HepG2 (cell line): ENCODE results near the gene MYOM1. TPM values are rescaled to one million over a fixed set of nuclear protein-coding genes. Genes with fewer than 3 reads are reported as not detected.

Source experiments
- ATAD3A ChIP-seq: sonication (generic); formaldehyde crosslinking; IDR thresholded peaks from 2 replicates; pipeline ENCODE4 v1.4.0; 2020; ENCODE audit warnings: missing genetic modification reagents
- EED ChIP-seq: sonication (generic); formaldehyde crosslinking; IDR thresholded peaks from 2 replicates; pipeline ENCODE4 v1.5.0; 2020; ENCODE audit warnings: mild to moderate bottlenecking, missing genetic modification reagents
- IRF2 ChIP-seq: IDR thresholded peaks from 2 replicates; pipeline ENCODE4 v1.6.1; 2018; ENCODE audit warnings: missing genetic modification reagents, missing compliant biosample characterization
- JUNB ChIP-seq: sonication (generic); formaldehyde crosslinking; IDR thresholded peaks from 2 replicates; pipeline ENCODE4 v1.8.0; 2022; ENCODE audit warnings: missing genetic modification reagents, mild to moderate bottlenecking, borderline replicate concordance
- PATZ1 ChIP-seq: sonication (generic); formaldehyde crosslinking; IDR thresholded peaks from 2 replicates; pipeline ENCODE4 v1.4.0; 2020; ENCODE audit warnings: missing genetic modification reagents
- SKI ChIP-seq: fragments of 450-650 bp; IDR thresholded peaks from one replicate; pipeline ENCODE4 v1.6.1; 2018; ENCODE audit warnings: mild to moderate bottlenecking; ENCODE audit not compliant: partially characterized antibody
- TGIF2 ChIP-seq: IDR thresholded peaks from 2 replicates; pipeline ENCODE4 v1.6.1; 2016; ENCODE audit warnings: control low read depth, missing compliant biosample characterization
- ZBTB14 ChIP-seq: sonication (generic); formaldehyde crosslinking; IDR thresholded peaks from 2 replicates; pipeline ENCODE4 v1.4.0; 2020; ENCODE audit warnings: missing genetic modification reagents
- ZHX1 ChIP-seq: sonication (generic); formaldehyde crosslinking; IDR thresholded peaks from 2 replicates; pipeline ENCODE4 v1.8.1; 2022; ENCODE audit warnings: low read depth, mild to moderate bottlenecking, missing genetic modification reagents
- ZKSCAN1 ChIP-seq: fragments of 150-350 bp; IDR thresholded peaks from 2 replicates; pipeline ENCODE4 v1.6.1; 2014; ENCODE audit warnings: low read length
- ZNF230 ChIP-seq: sonication (generic); formaldehyde crosslinking; IDR thresholded peaks from 2 replicates; pipeline ENCODE4 v1.4.0; 2020; ENCODE audit warnings: mild to moderate bottlenecking, missing genetic modification reagents
- ZNF263 ChIP-seq: sonication (generic); formaldehyde crosslinking; IDR thresholded peaks from 2 replicates; pipeline ENCODE4 v1.4.0; 2020; ENCODE audit warnings: missing genetic modification reagents
- ZNF558 ChIP-seq: sonication (generic); formaldehyde crosslinking; IDR thresholded peaks from 2 replicates; pipeline ENCODE4 v1.9.0; 2022; ENCODE audit warnings: mild to moderate bottlenecking, missing genetic modification reagents, borderline replicate concordance
- ZNF737 ChIP-seq: sonication (generic); formaldehyde crosslinking; IDR thresholded peaks from 2 replicates; pipeline ENCODE4 v1.5.0; 2020; ENCODE audit warnings: missing genetic modification reagents, mild to moderate bottlenecking, borderline replicate concordance
- ZSCAN22 ChIP-seq: sonication (generic); formaldehyde crosslinking; IDR thresholded peaks from 2 replicates; pipeline ENCODE4 v1.4.0; 2020; ENCODE audit warnings: mild to moderate bottlenecking, missing genetic modification reagents
- polyA plus RNA-seq, 8 experiments: library from polyadenylated mRNA; depleted of rRNA in 3 of 8; stranded (reverse) in 7 of 8; unstranded in 1 of 8; fragments of >200 nt; fragmentation: Illumina TruSeq in 4 of 8; extraction: Trizol in 4 of 8; gene quantifications; 2 replicates each; pipeline versions ENCODE4 v1.2.1 to v1.2.3, GENCODE V29; 2011 to 2016; ENCODE audit warnings: low read depth in 4 of 8, missing spikeins in 1 of 8, mixed read lengths in 1 of 8; ENCODE audit not compliant: insufficient read depth in 1 of 8
- total RNA-seq, 5 experiments: library from RNA; depleted of rRNA; stranded (reverse); fragments of >200 nt; fragmentation: Illumina TruSeq; extraction: Trizol; gene quantifications; 2 replicates each; pipeline ENCODE4 v1.2.3, GENCODE V29; 2016; ENCODE audit warnings: low read depth in 1 of 5
- TF ChIP-seq, protein P1 (sequence below): sonication (generic); formaldehyde crosslinking; IDR thresholded peaks from 2 replicates; pipeline ENCODE4 v1.5.0; 2020; ENCODE audit warnings: missing genetic modification reagents, mild to moderate bottlenecking, borderline replicate concordance
- TF ChIP-seq, protein P2 (sequence below): sonication (generic); formaldehyde crosslinking; IDR thresholded peaks from 2 replicates; pipeline ENCODE4 v1.8.1; 2023; ENCODE audit warnings: missing genetic modification reagents, inconsistent platforms, borderline replicate concordance
- TF ChIP-seq, protein P3 (sequence below): sonication (generic); formaldehyde crosslinking; IDR thresholded peaks from 2 replicates; pipeline ENCODE4 v1.9.0; 2022; ENCODE audit warnings: missing genetic modification reagents, mild to moderate bottlenecking, borderline replicate concordance

The MYOM1 gene
- total and polyA plus RNA-seq, 2 of the 13 experiments (the other 11 are each of a cell fraction or from before 2014, with no cell fraction given), result 0.46 to 0.98 TPM

- peak; percentile 30; the same call in 1 of the 2 replicates for TF ChIP-seq PATZ1
- TF ChIP-seq, protein P1, sequence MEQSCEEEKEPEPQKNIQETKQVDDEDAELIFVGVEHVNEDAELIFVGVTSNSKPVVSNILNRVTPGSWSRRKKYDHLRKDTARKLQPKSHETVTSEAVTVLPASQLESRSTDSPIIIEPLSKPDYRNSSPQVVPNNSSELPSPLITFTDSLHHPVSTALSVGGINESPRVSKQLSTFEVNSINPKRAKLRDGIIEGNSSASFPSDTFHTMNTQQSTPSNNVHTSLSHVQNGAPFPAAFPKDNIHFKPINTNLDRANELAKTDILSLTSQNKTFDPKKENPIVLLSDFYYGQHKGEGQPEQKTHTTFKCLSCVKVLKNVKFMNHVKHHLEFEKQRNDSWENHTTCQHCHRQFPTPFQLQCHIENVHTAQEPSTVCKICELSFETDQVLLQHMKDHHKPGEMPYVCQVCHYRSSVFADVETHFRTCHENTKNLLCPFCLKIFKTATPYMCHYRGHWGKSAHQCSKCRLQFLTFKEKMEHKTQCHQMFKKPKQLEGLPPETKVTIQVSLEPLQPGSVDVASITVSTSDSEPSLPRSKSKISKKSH, result no peak
- no peak for TF ChIP-seq JUNB
- TF ChIP-seq, protein P2, sequence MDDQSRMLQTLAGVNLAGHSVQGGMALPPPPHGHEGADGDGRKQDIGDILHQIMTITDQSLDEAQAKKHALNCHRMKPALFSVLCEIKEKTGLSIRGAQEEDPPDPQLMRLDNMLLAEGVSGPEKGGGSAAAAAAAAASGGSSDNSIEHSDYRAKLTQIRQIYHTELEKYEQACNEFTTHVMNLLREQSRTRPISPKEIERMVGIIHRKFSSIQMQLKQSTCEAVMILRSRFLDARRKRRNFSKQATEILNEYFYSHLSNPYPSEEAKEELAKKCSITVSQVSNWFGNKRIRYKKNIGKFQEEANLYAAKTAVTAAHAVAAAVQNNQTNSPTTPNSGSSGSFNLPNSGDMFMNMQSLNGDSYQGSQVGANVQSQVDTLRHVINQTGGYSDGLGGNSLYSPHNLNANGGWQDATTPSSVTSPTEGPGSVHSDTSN (CRISPR knock-in tag), result no peak
- TF ChIP-seq IRF2 (CRISPR knock-in tag), result peak; percentile 50; the same call in 1 of the 2 replicates
- TF ChIP-seq ZKSCAN1, result no peak
- 0 out of 2 replicates have a peak, but pooled peaks have one; percentile 18 for TF ChIP-seq TGIF2 (CRISPR knock-in tag)
- TF ChIP-seq ZBTB14, result no peak
- TF ChIP-seq, protein P3, sequence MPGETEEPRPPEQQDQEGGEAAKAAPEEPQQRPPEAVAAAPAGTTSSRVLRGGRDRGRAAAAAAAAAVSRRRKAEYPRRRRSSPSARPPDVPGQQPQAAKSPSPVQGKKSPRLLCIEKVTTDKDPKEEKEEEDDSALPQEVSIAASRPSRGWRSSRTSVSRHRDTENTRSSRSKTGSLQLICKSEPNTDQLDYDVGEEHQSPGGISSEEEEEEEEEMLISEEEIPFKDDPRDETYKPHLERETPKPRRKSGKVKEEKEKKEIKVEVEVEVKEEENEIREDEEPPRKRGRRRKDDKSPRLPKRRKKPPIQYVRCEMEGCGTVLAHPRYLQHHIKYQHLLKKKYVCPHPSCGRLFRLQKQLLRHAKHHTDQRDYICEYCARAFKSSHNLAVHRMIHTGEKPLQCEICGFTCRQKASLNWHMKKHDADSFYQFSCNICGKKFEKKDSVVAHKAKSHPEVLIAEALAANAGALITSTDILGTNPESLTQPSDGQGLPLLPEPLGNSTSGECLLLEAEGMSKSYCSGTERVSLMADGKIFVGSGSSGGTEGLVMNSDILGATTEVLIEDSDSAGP (CRISPR knock-in tag), result peak; percentile 32; the same call in 1 of the 2 replicates
- 0 out of 2 replicates have a peak, but pooled peaks have one; percentile 36 for TF ChIP-seq ZNF230
- TF ChIP-seq ZNF558 (CRISPR knock-in tag), result no peak
- TF ChIP-seq ZNF737 (CRISPR knock-in tag), result no peak
- TF ChIP-seq SKI, result no peak
- no peak for TF ChIP-seq ATAD3A (CRISPR knock-in tag)
- TF ChIP-seq ZNF263 (CRISPR knock-in tag), result peak; percentile 61
- TF ChIP-seq ZSCAN22 (CRISPR knock-in tag), result no peak
- TF ChIP-seq ZHX1 (CRISPR knock-in tag), result no peak
- TF ChIP-seq EED (CRISPR knock-in tag), result no peak
These were observed 101.4 kb downstream of the MYOM1 start (continued) for GRCh38 chr18:3118195-3119010.
